PC-9 (cell line): ENCODE data around the gene MCTP1.

Experiments
- EZH2 ChIP-seq: fragments of 200-600 bp; sonication (generic); IDR thresholded peaks from 2 replicates; pipeline ENCODE4 v1.8.0; 2017; ENCODE audit warnings: antibody characterized with exemption, low read depth
- TF ChIP-seq, protein P1 (sequence below): fragments of 200-600 bp; sonication (generic); conservative IDR thresholded peaks from 2 replicates; pipeline ENCODE4 v1.6.1; 2017; ENCODE audit warnings: mixed run types, antibody characterized with exemption, mild to moderate bottlenecking, moderate library complexity

DNA sequence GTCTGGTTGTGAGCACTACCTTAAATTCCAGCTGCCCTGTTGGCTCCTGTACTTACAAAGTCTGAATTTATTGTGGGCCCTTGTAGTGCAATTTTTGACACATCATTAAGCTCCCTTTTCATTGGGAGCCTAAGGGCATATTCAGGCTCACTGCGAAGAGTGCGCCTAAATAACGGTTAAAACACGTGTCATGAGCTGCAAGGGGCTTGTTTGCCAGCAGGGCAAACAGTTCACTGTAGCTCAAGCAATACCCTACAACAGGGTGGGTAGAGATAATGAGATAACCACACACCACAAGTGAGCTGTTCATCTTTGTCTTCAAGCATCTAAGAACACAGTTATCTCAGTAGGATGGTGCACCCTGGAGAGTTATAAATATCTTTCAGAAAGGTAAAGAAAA is 452.2 kb downstream of the MCTP1 start:
- TF ChIP-seq, protein P1, sequence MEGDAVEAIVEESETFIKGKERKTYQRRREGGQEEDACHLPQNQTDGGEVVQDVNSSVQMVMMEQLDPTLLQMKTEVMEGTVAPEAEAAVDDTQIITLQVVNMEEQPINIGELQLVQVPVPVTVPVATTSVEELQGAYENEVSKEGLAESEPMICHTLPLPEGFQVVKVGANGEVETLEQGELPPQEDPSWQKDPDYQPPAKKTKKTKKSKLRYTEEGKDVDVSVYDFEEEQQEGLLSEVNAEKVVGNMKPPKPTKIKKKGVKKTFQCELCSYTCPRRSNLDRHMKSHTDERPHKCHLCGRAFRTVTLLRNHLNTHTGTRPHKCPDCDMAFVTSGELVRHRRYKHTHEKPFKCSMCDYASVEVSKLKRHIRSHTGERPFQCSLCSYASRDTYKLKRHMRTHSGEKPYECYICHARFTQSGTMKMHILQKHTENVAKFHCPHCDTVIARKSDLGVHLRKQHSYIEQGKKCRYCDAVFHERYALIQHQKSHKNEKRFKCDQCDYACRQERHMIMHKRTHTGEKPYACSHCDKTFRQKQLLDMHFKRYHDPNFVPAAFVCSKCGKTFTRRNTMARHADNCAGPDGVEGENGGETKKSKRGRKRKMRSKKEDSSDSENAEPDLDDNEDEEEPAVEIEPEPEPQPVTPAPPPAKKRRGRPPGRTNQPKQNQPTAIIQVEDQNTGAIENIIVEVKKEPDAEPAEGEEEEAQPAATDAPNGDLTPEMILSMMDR, result no peak
- no peak for TF ChIP-seq EZH2
